ENCODE measurements around the gene CCR7. TPM values are rescaled to one million over a fixed set of nuclear protein-coding genes. Genes with fewer than 3 reads are reported as not detected.

The CCR7 gene
- total and polyA plus RNA-seq, 7 experiments from 2014 or later = 153 to 2,301 (median 633) TPM

DNA sequence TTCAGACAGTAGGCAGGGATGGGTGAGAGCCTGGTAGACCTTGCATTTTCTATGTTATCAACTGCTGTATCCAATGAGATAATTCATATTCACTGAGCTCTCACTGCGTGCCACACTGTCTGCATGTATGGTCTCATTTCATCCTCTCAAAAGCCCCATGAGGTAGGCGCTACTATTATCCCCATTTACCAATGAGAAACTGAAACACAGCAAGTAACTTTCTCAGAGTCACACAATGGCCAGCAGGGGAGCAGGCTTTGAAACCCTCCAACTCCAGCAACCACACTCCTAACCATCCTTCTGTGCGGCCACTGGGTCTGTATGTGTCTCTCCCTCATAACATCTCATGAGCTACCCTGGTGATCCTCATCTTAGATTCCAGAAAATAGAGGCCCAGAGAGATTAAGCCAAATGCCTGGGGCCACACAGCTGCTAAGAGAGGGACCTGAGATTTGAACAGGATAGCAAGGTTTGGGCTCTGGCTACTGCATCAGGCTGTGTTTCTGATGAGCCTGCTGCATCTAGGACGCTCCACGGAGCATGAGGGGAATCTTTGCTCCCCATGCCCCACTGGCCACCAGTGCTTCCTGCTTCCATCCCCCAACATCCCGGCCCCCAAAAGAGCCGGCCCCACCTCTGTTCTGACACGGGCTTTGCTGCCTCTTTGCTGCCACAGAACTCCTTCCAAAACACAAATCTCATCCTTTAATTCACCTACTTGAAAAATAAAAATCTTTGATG is 3.2 kb downstream of the CCR7 start:
- intact Hi-C loops (cut with micrococcal nuclease) = loop anchor here (1.0 to 2.0 kb wide), 6 partner anchors 15 to 165 kb away; no protein-coding TSS in a partner anchor
- Histone ChIP-seq H3K4me1 (ENCODE audit: control insufficient read depth in 2 of 2, insufficient read depth in 2 of 2, low read length in 2 of 2) (peaks cover 41 to 65% of the 10 kb centered on the region in 2 donors), H3K4me3 (ENCODE audit: low read length) (peak overlapping the region; percentile 90), H3K9me3 (ENCODE audit: control insufficient read depth in 2 of 3, low read length in 3 of 3) (no peaks in the 10 kb centered on the region), H3K27me3 (ENCODE audit: control insufficient read depth in 2 of 2, insufficient read depth in 2 of 2, low read length in 2 of 2) (no peaks in the 10 kb centered on the region), H3K36me3 (ENCODE audit: control insufficient read depth in 2 of 3, insufficient read depth in 3 of 3, low read length in 3 of 3) (peaks cover 0 to 74% (median 50%) of the 10 kb centered on the region in 3 experiments), H3K27ac (ENCODE audit: low read depth, low read length) (peak overlapping the region; percentile 99)
- Mint-ChIP-seq H3K4me1 (peaks cover 35 to 81% (median 55%) of the 10 kb centered on the region in 7 donors), H3K4me3 (peak overlapping the region; percentile 90 to 100 (median 98)), H3K9me3 (peaks cover 0 to 10% (median 0%) of the 10 kb centered on the region in 11 donors), H3K36me3 (peaks cover 39 to 72% (median 63%) of the 10 kb centered on the region in 5 donors), H3K27me3 (peaks cover 0 to 2% (median 0%) of the 10 kb centered on the region in 5 donors), H3K27ac (peak overlapping the region; percentile 92 to 100 (median 100))
- ChIA-PET POLR2A (interaction anchor here (0.7 to 45.4 kb wide), 9 partner anchors 1 to 293 kb away, joined by 3 to 2132 read pairs (median 179); partner anchors contain the start of genes CCR7 and SMARCE1), CTCF (interaction anchor here (0.7 to 16.3 kb wide), 14 partner anchors 11 to 1313 kb away, joined by 3 to 425 read pairs (median 8); partner anchors contain the start of gene TOP2A)
- ATAC-seq (peak; percentile 63), DNase-seq (peak in 8 of 9 donors; percentile 62 to 86 (median 76))

DNA sequence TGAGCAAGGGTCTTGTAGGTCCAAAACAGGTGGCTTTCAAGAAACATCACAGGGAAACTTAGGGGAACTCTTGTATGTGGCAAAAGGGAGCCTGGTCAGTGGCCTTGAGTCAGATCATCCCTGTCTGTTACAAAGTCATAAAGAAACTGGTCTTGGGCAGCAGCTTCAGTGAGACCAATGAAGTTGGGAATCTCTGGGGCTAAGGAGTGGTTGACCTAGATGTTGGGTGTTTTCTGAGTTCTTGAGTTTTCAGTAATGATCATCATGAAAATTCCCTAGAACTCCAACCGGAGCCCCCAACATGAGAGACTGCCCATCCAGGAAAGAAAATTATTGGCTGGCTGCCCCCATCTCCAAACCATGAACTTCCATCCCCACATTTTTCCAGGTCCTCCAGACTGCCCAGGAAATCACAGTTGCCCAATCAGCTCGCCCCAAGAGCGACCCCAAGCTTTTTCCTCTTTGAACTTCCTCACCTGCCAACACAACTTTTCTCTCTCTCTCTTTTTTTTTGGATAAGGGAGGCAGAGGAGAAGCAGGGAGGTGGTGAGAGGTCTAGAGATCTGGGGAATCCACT is 3.9 kb downstream of the CCR7 start:
- intact Hi-C loops (cut with micrococcal nuclease) = loop anchor here (1.0 to 2.0 kb wide), 4 partner anchors 15 to 165 kb away; no protein-coding TSS in a partner anchor
- H3K36me3 Mint-ChIP-seq = peaks cover 39 to 77% (median 67%) of the 10 kb centered on the region in 5 donors
- H3K4me1 ChIP-seq (ENCODE audit: control insufficient read depth in 2 of 2, insufficient read depth in 2 of 2, low read length in 2 of 2) = peaks cover 42 to 62% of the 10 kb centered on the region in 2 donors
- no peaks in the 10 kb centered on the region for H3K27me3 ChIP-seq (ENCODE audit: control insufficient read depth in 2 of 2, insufficient read depth in 2 of 2, low read length in 2 of 2)
- CTCF ChIA-PET = interaction anchor here (0.6 to 16.3 kb wide), 17 partner anchors 10 to 1313 kb away, joined by 3 to 425 read pairs (median 10); partner anchors contain the start of gene TOP2A
- peak overlapping the region; percentile 90 for H3K4me3 ChIP-seq (ENCODE audit: low read length)
- H3K9me3 ChIP-seq (ENCODE audit: control insufficient read depth in 2 of 3, low read length in 3 of 3) = no peaks in the 10 kb centered on the region
- peaks cover 40 to 87% (median 56%) of the 10 kb centered on the region in 7 donors for H3K4me1 Mint-ChIP-seq
- peaks cover 0 to 80% (median 54%) of the 10 kb centered on the region in 3 experiments for H3K36me3 ChIP-seq (ENCODE audit: control insufficient read depth in 2 of 3, insufficient read depth in 3 of 3, low read length in 3 of 3)
- H3K27ac Mint-ChIP-seq = peak overlapping the region; percentile 92 to 100 (median 100)
- POLR2A ChIA-PET = interaction anchor here (0.7 to 45.4 kb wide), 9 partner anchors 2 to 294 kb away, joined by 3 to 2132 read pairs (median 179); partner anchors contain the start of genes CCR7 and SMARCE1
- H3K4me3 Mint-ChIP-seq = peak overlapping the region; percentile 90 to 100 (median 98)
- H3K9me3 Mint-ChIP-seq = peaks cover 0 to 10% (median 0%) of the 10 kb centered on the region in 11 donors
- DNase-seq (no peak), ATAC-seq (no peak)
- H3K27ac ChIP-seq (ENCODE audit: low read depth, low read length) = peak overlapping the region; percentile 99
- H3K27me3 Mint-ChIP-seq = peaks cover 0 to 2% (median 0%) of the 10 kb centered on the region in 5 donors

DNA sequence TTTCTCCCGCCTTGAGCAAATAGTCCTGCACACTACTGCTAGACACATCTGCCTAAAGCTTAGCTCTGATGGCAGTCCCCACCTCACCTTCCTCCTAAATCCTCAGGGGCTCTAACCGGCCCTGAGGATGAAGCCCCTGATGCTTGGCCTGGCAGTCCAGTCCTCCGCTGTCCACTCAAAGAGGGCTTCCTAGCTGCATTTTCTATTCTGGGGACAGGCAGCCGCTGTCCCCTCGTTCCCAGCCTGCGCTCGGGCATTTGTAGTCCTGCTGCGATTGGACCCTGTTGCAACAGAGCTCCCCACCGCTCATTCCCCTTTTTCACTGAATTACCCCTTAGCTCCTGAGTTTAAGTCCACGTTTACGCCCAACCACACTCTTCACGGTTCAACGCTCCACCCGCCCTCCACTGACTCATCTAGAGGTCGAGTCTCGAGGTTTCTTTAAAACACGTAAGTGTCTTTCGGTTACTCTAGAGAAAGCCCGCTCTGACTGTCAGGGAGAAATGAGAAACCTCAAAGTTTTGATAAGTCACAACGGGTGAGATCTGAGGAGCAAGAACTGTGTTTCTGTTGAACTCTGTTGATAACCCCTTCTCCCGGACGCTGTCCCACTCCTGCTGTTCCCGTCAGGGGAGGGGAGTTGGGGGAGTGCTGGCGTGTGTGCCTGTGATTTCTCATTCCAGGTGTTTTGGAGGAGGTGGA is 4.5 kb downstream of the CCR7 start:
- Mint-ChIP-seq H3K9me3 (peaks cover 0 to 10% (median 0%) of the 10 kb centered on the region in 11 donors), H3K4me3 (peak overlapping the region; percentile 90 to 100 (median 98)), H3K27ac (peak overlapping the region; percentile 92 to 100 (median 100)), H3K36me3 (peaks cover 39 to 77% (median 67%) of the 10 kb centered on the region in 5 donors), H3K27me3 (peaks cover 0 to 2% (median 0%) of the 10 kb centered on the region in 5 donors), H3K4me1 (peaks cover 35 to 87% (median 56%) of the 10 kb centered on the region in 7 donors)
- peak in 7 of 9 donors; percentile 36 to 83 (median 56) for DNase-seq
- H3K9me3 ChIP-seq (ENCODE audit: control insufficient read depth in 2 of 3, low read length in 3 of 3) = no peaks in the 10 kb centered on the region
- H3K27ac ChIP-seq (ENCODE audit: low read depth, low read length) = peak overlapping the region; percentile 99
- H3K36me3 ChIP-seq (ENCODE audit: control insufficient read depth in 2 of 3, insufficient read depth in 3 of 3, low read length in 3 of 3) = peaks cover 0 to 86% (median 54%) of the 10 kb centered on the region in 3 experiments
- POLR2A ChIA-PET = interaction anchor here (0.7 to 45.4 kb wide), 15 partner anchors 2 to 256 kb away, joined by 3 to 2132 read pairs (median 4); partner anchors contain the start of genes CCR7, SMARCE1 and TOP2A
- peak overlapping the region; percentile 90 for H3K4me3 ChIP-seq (ENCODE audit: low read length)
- H3K4me1 ChIP-seq (ENCODE audit: control insufficient read depth in 2 of 2, insufficient read depth in 2 of 2, low read length in 2 of 2) = peaks cover 44 to 56% of the 10 kb centered on the region in 2 donors
- intact Hi-C loops (cut with micrococcal nuclease) = loop anchor here (1.0 to 2.0 kb wide), 9 partner anchors 14 to 202 kb away; no protein-coding TSS in a partner anchor
- no peaks in the 10 kb centered on the region for H3K27me3 ChIP-seq (ENCODE audit: control insufficient read depth in 2 of 2, insufficient read depth in 2 of 2, low read length in 2 of 2)
- peak; percentile 52 for ATAC-seq
- CTCF ChIA-PET = interaction anchor here (0.6 to 16.3 kb wide), 22 partner anchors 10 to 1314 kb away, joined by 3 to 425 read pairs (median 6); no protein-coding TSS in a partner anchor

DNA sequence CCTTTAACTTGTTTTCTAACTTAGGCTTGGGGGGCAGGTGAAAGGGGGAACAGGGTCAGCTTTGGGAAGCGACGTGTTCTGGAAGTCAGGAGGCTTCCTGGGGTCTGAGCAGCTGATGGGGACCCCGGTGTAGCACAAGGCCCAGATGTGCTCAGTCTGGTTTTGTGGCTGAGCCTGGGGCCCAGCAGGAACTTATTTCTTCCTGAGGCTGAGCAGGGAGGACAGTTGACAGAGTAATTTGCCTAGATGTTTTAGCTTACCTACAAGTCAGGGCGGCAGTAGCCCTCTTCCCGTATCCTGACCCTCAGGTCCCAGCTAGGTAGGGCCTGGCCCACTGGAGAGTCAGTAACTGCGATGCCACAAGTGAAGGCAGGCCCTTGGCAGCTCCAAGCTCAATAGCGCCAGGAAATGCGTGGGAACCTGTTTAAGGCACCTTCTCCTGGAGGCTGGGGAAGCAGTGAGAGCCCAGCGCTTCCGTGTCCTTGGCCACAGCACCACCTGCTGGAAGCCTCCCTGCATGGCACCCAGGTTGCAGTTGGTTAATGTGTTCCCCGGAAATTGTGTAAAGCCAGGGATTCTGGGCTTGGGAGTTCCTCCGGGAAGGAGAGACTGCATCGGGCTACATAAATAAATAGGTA is 5.2 kb downstream of the CCR7 start:
- peak overlapping the region; percentile 90 to 100 (median 98) for H3K4me3 Mint-ChIP-seq
- H3K4me1 Mint-ChIP-seq = peaks cover 39 to 88% (median 58%) of the 10 kb centered on the region in 7 donors
- POLR2A ChIA-PET = interaction anchor here (0.6 to 45.4 kb wide), 17 partner anchors 3 to 271 kb away, joined by 3 to 2132 read pairs (median 3); partner anchors contain the start of genes CCR7, SMARCE1 and TOP2A
- Histone ChIP-seq H3K27ac (ENCODE audit: low read depth, low read length) (peak overlapping the region; percentile 99), H3K27me3 (ENCODE audit: control insufficient read depth in 2 of 2, insufficient read depth in 2 of 2, low read length in 2 of 2) (no peaks in the 10 kb centered on the region), H3K4me3 (ENCODE audit: low read length) (peak overlapping the region; percentile 90), H3K9me3 (ENCODE audit: control insufficient read depth in 2 of 3, low read length in 3 of 3) (no peaks in the 10 kb centered on the region), H3K36me3 (ENCODE audit: control insufficient read depth in 2 of 3, insufficient read depth in 3 of 3, low read length in 3 of 3) (peaks cover 4 to 91% (median 57%) of the 10 kb centered on the region in 3 experiments), H3K4me1 (ENCODE audit: control insufficient read depth in 2 of 2, insufficient read depth in 2 of 2, low read length in 2 of 2) (peaks cover 50 to 52% of the 10 kb centered on the region in 2 donors)
- intact Hi-C loops (cut with micrococcal nuclease) = loop anchor here (1.0 to 2.0 kb wide), 7 partner anchors 13 to 202 kb away; no protein-coding TSS in a partner anchor
- DNase-seq = peak; percentile 74 to 88 (median 82)
- CTCF ChIA-PET = interaction anchor here (0.6 to 16.3 kb wide), 21 partner anchors 9 to 1089 kb away, joined by 3 to 425 read pairs (median 4); no protein-coding TSS in a partner anchor
- peaks cover 0 to under 1% (median 0%) of the 10 kb centered on the region in 5 donors for H3K27me3 Mint-ChIP-seq
- peaks cover 0 to 8% (median 0%) of the 10 kb centered on the region in 11 donors for H3K9me3 Mint-ChIP-seq
- H3K36me3 Mint-ChIP-seq = peaks cover 36 to 80% (median 69%) of the 10 kb centered on the region in 5 donors
- ATAC-seq = peak; percentile 60
- peak overlapping the region; percentile 92 to 100 (median 100) for H3K27ac Mint-ChIP-seq

DNA sequence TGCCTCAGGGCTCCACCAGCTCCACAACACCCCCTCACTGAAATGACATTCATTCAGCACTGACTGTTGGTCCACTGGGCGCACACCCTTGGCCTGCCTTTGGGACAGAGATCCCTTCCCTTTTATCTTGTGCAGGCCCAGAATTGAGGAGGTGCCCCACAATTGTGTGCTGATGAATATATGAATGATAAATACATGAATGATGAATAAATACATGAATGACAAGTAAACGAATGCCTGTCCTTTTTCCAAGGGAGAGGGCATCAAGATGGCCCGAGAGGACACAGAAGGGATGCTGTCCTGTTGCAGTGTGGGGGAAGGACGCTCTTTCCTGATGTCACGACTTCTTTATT is 5.7 kb downstream of the CCR7 start:
- ATAC-seq = no peak
- Mint-ChIP-seq H3K4me1 (peaks cover 41 to 90% (median 63%) of the 10 kb centered on the region in 7 donors), H3K4me3 (peak overlapping the region; percentile 90 to 100 (median 98)), H3K9me3 (peaks cover 0 to 8% (median 0%) of the 10 kb centered on the region in 11 donors), H3K27me3 (no peaks in the 10 kb centered on the region), H3K36me3 (peaks cover 36 to 81% (median 69%) of the 10 kb centered on the region in 5 donors), H3K27ac (peak overlapping the region; percentile 92 to 100 (median 100))
- peak overlapping the region; percentile 99 for H3K27ac ChIP-seq (ENCODE audit: low read depth, low read length)
- H3K36me3 ChIP-seq (ENCODE audit: control insufficient read depth in 2 of 3, insufficient read depth in 3 of 3, low read length in 3 of 3) = peaks cover 9 to 91% (median 57%) of the 10 kb centered on the region in 3 experiments
- peak overlapping the region; percentile 90 for H3K4me3 ChIP-seq (ENCODE audit: low read length)
- DNase-seq = no peak
- ChIA-PET CTCF (interaction anchor here (0.6 to 16.3 kb wide), 13 partner anchors 8 to 1089 kb away, joined by 3 to 425 read pairs (median 7); no protein-coding TSS in a partner anchor), POLR2A (interaction anchor here (0.6 to 45.4 kb wide), 12 partner anchors 4 to 270 kb away, joined by 3 to 2132 read pairs (median 4); partner anchors contain the start of gene CCR7)
- H3K27me3 ChIP-seq (ENCODE audit: control insufficient read depth in 2 of 2, insufficient read depth in 2 of 2, low read length in 2 of 2) = no peaks in the 10 kb centered on the region
- H3K9me3 ChIP-seq (ENCODE audit: control insufficient read depth in 2 of 3, low read length in 3 of 3) = no peaks in the 10 kb centered on the region
- intact Hi-C loops (cut with micrococcal nuclease) = no loop called here
- H3K4me1 ChIP-seq (ENCODE audit: control insufficient read depth in 2 of 2, insufficient read depth in 2 of 2, low read length in 2 of 2) = peaks cover 48 to 56% of the 10 kb centered on the region in 2 donors
